Kidney epithelial cell (primary cell): ENCODE results near the gene KCTD19. TPM values are rescaled to one million over a fixed set of nuclear protein-coding genes. Genes with fewer than 3 reads are reported as not detected.

Source experiments
- DNase-seq: peaks from one replicate; pipeline ENCODE4 v3.0.0-alpha.2; 2010; ENCODE audit warnings: low read depth
- H3K27me3 ChIP-seq: 2 replicates; pipeline ENCODE4 v1.6.0; 2011; ENCODE audit warnings: low read length; ENCODE audit not compliant: control insufficient read depth, insufficient read depth
- H3K36me3 ChIP-seq: 2 replicates; pipeline ENCODE4 v1.5.1; 2011; ENCODE audit warnings: low read length; ENCODE audit not compliant: control insufficient read depth, insufficient read depth
- H3K4me3 ChIP-seq: 2 replicates; pipeline ENCODE4 v1.5.1; 2011; ENCODE audit warnings: low read depth, mild to moderate bottlenecking, control low read depth, low read length
- total RNA-seq: library from RNA; depleted of rRNA; stranded (reverse); fragments of >200 nt; gene quantifications from 2 replicates; pipeline ENCODE4 v1.2.3, GENCODE V29; 2015
- TF ChIP-seq, protein P1 (sequence below): IDR thresholded peaks from 2 replicates; pipeline ENCODE4 v1.5.1; 2011; ENCODE audit warnings: mild to moderate bottlenecking, moderate library complexity, low read length, control low read depth, inconsistent platforms; ENCODE audit not compliant: insufficient read depth, poor library complexity, severe bottlenecking

The KCTD19 gene
- total RNA-seq, 1 donor from 2014 or later = 0.08 TPM

DNA sequence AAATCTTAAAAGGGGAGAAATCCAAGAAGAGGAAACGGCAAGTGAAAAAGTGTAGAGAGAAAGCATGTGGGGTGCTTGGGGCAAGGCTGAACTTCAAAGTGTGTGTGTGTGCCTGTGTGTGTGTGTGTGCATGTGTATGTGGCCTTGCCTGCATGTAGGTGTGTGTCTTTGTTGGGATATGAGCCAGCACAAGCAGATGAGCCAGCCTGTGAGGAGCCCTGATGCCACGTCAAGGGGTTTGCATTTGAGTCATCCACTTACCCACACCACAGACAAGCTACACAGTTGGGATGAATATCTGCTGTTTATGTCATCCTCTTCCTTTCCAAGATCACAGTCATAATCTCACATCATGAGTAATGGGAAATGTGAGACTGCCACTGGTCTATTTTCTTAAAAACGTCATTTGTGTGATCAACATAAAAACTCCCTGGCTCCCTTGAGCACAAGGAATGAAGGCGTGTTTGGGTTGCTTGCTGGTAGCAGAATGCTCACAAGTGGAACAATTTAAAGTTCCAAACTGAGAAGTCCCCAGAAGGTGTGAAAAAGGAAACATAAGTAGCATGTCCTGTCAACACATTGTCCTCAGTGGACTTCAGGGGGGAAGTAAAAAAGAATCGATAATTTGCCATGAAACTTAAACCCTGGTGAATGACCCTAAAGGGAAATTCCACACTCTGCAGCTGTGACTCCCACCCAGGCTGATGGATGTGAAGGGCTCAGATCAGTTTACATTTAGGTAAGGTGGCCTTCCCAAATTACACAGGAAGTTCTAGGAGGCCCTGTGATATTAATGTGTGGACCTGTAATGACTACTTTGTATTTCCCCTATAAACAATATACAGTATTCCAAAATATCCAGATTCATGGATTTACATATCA is 14.7 kb downstream of the KCTD19 start:
- H3K27me3 ChIP-seq = no peaks in the 10 kb centered on the region
- no peak overlapping the region for H3K4me3 ChIP-seq
- DNase-seq = peak; percentile 100
- TF ChIP-seq, protein P1, sequence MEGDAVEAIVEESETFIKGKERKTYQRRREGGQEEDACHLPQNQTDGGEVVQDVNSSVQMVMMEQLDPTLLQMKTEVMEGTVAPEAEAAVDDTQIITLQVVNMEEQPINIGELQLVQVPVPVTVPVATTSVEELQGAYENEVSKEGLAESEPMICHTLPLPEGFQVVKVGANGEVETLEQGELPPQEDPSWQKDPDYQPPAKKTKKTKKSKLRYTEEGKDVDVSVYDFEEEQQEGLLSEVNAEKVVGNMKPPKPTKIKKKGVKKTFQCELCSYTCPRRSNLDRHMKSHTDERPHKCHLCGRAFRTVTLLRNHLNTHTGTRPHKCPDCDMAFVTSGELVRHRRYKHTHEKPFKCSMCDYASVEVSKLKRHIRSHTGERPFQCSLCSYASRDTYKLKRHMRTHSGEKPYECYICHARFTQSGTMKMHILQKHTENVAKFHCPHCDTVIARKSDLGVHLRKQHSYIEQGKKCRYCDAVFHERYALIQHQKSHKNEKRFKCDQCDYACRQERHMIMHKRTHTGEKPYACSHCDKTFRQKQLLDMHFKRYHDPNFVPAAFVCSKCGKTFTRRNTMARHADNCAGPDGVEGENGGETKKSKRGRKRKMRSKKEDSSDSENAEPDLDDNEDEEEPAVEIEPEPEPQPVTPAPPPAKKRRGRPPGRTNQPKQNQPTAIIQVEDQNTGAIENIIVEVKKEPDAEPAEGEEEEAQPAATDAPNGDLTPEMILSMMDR = no peak
- no peaks in the 10 kb centered on the region for H3K36me3 ChIP-seq

DNA sequence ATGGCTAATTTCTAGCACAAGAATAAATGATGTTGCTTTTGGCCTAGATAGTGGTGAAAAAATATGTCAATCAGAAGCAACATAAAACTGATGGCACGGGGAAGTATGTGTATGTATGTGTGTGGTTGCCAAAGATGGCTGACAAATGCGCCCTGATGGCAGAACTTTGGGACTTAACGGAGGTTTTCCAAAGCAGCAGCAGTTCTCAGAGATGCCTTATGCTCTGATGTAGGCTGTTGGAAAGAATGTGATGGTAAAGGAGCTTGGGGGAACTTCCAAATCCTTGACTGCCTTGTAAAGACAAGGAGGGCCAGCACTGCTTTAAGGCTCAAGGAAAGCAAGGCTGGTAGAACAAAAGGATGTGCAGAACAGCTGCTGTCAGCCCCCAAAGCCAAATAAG is 16.0 kb downstream of the KCTD19 start:
- Histone ChIP-seq H3K4me3 (no peak overlapping the region), H3K27me3 (no peaks in the 10 kb centered on the region), H3K36me3 (no peaks in the 10 kb centered on the region)
- TF ChIP-seq, protein P1 = no peak
- DNase-seq = no peak

DNA sequence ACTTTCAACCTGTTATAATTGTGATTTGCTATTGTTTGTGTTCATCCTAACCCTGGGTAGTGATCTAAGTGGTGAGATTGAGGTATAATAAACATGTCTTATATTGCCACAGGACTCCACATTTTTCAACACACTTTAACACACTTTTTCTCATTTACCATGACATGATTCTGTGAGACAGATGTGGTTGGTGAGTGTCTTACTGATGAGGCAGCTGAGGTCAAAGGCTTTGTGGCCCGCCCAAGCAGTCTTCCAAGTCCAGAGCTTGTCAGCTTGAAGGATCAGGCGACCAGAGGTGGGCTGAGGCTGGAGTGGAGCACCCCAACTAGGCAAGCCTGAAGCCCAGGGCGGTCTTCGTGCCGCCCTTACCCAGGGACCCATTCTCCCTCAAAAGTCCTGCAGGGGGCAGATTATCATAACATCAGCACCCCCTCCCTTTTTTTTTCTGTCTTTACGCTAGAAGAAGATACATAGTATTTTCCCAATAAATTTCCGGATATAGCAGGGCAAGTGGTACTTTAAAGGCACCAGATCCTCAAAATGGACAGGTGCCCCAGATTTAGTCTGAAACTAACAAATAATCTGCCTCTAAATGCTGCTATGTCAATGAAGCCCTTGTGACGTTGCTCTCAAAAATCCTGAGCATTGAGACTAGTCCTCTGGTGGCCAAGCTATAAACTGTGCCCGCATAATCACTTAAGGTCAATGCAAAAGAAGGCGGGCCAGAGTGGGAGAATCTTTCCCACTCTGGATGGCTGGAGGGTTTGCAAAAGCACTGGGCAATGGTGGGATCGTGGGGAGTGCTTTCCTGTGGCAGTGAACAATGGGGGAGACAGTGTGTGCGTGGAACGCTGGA is 21.1 kb downstream of the KCTD19 start:
- no peak for DNase-seq
- TF ChIP-seq, protein P1 = no peak
- Histone ChIP-seq H3K4me3 (no peak overlapping the region), H3K27me3 (peaks cover 2% of the 10 kb centered on the region), H3K36me3 (no peaks in the 10 kb centered on the region)

DNA sequence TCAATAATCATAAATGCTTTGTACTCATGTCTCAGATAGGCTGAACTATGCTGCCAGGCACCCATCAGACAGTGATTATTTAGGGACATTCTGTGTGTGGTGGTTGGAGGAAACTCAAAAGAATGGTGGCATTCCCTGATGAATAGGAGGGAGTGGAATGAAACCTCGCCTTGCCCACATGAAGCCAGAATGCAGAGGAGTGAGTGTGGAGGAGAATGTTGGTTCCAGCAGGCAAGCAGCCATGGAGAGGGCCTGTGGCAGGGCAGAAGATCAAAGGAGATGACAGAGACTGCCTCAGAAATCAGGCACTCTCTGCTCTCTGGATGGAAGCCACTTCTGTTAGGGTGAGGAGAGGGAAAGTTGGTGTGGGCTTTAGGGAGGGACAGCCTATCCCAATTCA is 22.5 kb downstream of the KCTD19 start:
- no peaks in the 10 kb centered on the region for H3K36me3 ChIP-seq
- TF ChIP-seq, protein P1 = no peak
- H3K4me3 ChIP-seq = no peak overlapping the region
- no peak for DNase-seq
- H3K27me3 ChIP-seq = peaks cover 2% of the 10 kb centered on the region

DNA sequence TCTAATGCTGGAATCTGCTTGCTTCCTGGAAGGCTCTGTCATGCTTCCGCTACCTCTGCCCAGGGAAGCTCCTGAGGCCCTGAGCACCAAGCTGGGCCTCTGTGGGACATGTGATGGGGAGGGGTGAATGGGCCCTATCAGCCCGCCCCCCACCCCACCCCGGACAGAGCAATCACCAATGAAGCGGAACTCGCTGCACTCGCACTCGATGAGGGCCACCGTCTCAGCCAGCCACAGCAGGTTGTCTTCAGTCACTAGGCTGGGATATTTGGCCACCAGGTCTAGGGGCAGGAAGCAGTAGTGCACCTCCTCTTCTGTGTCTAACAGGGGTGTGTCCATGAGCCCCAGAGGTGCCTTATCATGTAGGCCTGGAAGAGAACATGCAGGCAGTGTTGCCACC is 23.6 kb downstream of the KCTD19 start:
- no peak for DNase-seq
- TF ChIP-seq, protein P1 = no peak
- Histone ChIP-seq H3K36me3 (no peaks in the 10 kb centered on the region), H3K4me3 (no peak overlapping the region), H3K27me3 (peaks cover 2% of the 10 kb centered on the region)
